Activated CD4-positive, alpha-beta memory T cell treated with anti-CD3 and anti-CD28 coated beads, Interleukin-2, amount 10 ng/mL, durations not matched to agents 7 days and 5 days (primary cell): ENCODE results near the gene NFASC. TPM values are rescaled to one million over a fixed set of nuclear protein-coding genes. Genes with fewer than 3 reads are reported as not detected.

Experiments used
- CTCF ChIA-PET: fragments of 350-600 bp; sonication (Branson Sonifier 250); formaldehyde crosslinking; loops from one replicate; lab custom pipeline; 2021; ENCODE audit warnings: antibody characterized with exemption, inconsistent platforms; lab: Charles Lee
- POLR2A ChIA-PET: fragments of 350-600 bp; sonication (Branson Sonifier 250); formaldehyde crosslinking; loops from one replicate; lab custom pipeline; 2021; ENCODE audit warnings: antibody characterized with exemption; lab: Charles Lee
- DNase-seq: peaks from one replicate; pipeline ENCODE4 v3.0.0-alpha.2; 2020
- H3K27ac Mint-ChIP-seq: one replicate; pipeline ENCODE4 v1.8.0; 2021; ENCODE audit warnings: mild to moderate bottlenecking, mixed read lengths
- H3K27me3 Mint-ChIP-seq: one replicate; pipeline ENCODE4 v1.8.0; 2021; ENCODE audit warnings: mixed read lengths
- H3K36me3 Mint-ChIP-seq: one replicate; pipeline ENCODE4 v1.8.0; 2021; ENCODE audit warnings: low read depth, mixed read lengths
- H3K4me1 Mint-ChIP-seq: one replicate; pipeline ENCODE4 v1.8.0; 2021; ENCODE audit warnings: mixed read lengths
- H3K4me3 Mint-ChIP-seq: one replicate; pipeline ENCODE4 v1.8.0; 2021; ENCODE audit warnings: mild to moderate bottlenecking, mixed read lengths
- H3K9me3 Mint-ChIP-seq: one replicate; pipeline ENCODE4 v1.8.0; 2021; ENCODE audit warnings: mixed read lengths
- total RNA-seq, 2 experiments: library from RNA; stranded (reverse); gene quantifications; one replicate each; pipeline ENCODE4 v1.2.3, GENCODE V29; 2021

The NFASC gene
- total RNA-seq, 2 experiments from 2014 or later: 0.10 to 0.40 TPM

GRCh38 chr1:205065666-205066065, 195.0 kb downstream of the NFASC start:
- CTCF ChIA-PET: interaction anchor here (0.6 to 1.0 kb wide), 3 partner anchors 91 to 260 kb away, joined by 3 read pairs; no protein-coding TSS in a partner anchor

GRCh38 chr1:205066141-205066818, 195.6 kb downstream of the NFASC start:
- Mint-ChIP-seq H3K27ac (no peak overlapping the region), H3K4me1 (no peaks in the 10 kb centered on the region), H3K36me3 (no peaks in the 10 kb centered on the region), H3K9me3 (no peaks in the 10 kb centered on the region), H3K27me3 (no peaks in the 10 kb centered on the region), H3K4me3 (no peak overlapping the region)
- POLR2A ChIA-PET: interaction anchor here (0.8 kb wide), 1 partner anchor 10 kb away, joined by 4 read pairs; no protein-coding TSS in a partner anchor
- DNase-seq: no peak
- CTCF ChIA-PET: interaction anchor here (0.6 to 1.0 kb wide), 4 partner anchors 14 to 260 kb away, joined by 3 read pairs; no protein-coding TSS in a partner anchor

More at GRCh38 chr1:205065666-205066065, 195.0 kb downstream of the NFASC start:
- Mint-ChIP-seq H3K27me3 (no peaks in the 10 kb centered on the region), H3K9me3 (no peaks in the 10 kb centered on the region), H3K4me1 (no peaks in the 10 kb centered on the region), H3K4me3 (no peak overlapping the region), H3K27ac (no peak overlapping the region), H3K36me3 (no peaks in the 10 kb centered on the region)
- POLR2A ChIA-PET: interaction anchor here (0.8 kb wide), 1 partner anchor 10 kb away, joined by 4 read pairs; no protein-coding TSS in a partner anchor
- no peak for DNase-seq

GRCh38 chr1:205067031-205067430, 196.4 kb downstream of the NFASC start:
- no peak overlapping the region for H3K27ac Mint-ChIP-seq
- CTCF ChIA-PET: interaction anchor here (0.8 kb wide), 1 partner anchor 15 kb away, joined by 3 read pairs; no protein-coding TSS in a partner anchor
- no peak overlapping the region for H3K4me3 Mint-ChIP-seq
- H3K9me3 Mint-ChIP-seq: no peaks in the 10 kb centered on the region
- H3K36me3 Mint-ChIP-seq: no peaks in the 10 kb centered on the region
- DNase-seq: no peak
- POLR2A ChIA-PET: no interaction called here
- H3K27me3 Mint-ChIP-seq: no peaks in the 10 kb centered on the region
- H3K4me1 Mint-ChIP-seq: no peaks in the 10 kb centered on the region

GRCh38 chr1:205068001-205068400, 197.3 kb downstream of the NFASC start:
- Mint-ChIP-seq H3K4me3 (no peak overlapping the region), H3K27ac (no peak overlapping the region), H3K36me3 (no peaks in the 10 kb centered on the region), H3K4me1 (no peaks in the 10 kb centered on the region), H3K27me3 (no peaks in the 10 kb centered on the region), H3K9me3 (no peaks in the 10 kb centered on the region)
- DNase-seq: no peak
- ChIA-PET POLR2A (no interaction called here), CTCF (no interaction called here)

GRCh38 chr1:205068457-205069040, 197.9 kb downstream of the NFASC start:
- no peaks in the 10 kb centered on the region for H3K9me3 Mint-ChIP-seq
- ChIA-PET CTCF (no interaction called here), POLR2A (no interaction called here)
- no peak overlapping the region for H3K4me3 Mint-ChIP-seq
- H3K27ac Mint-ChIP-seq: no peak overlapping the region
- DNase-seq: no peak
- no peaks in the 10 kb centered on the region for H3K36me3 Mint-ChIP-seq
- H3K27me3 Mint-ChIP-seq: no peaks in the 10 kb centered on the region
- H3K4me1 Mint-ChIP-seq: no peaks in the 10 kb centered on the region

GRCh38 chr1:205069371-205070125, 198.9 kb downstream of the NFASC start:
- no peaks in the 10 kb centered on the region for H3K9me3 Mint-ChIP-seq
- H3K27me3 Mint-ChIP-seq: no peaks in the 10 kb centered on the region
- CTCF ChIA-PET: no interaction called here
- no peak for DNase-seq
- no peaks in the 10 kb centered on the region for H3K4me1 Mint-ChIP-seq
- no peak overlapping the region for H3K27ac Mint-ChIP-seq
- H3K36me3 Mint-ChIP-seq: no peaks in the 10 kb centered on the region
- no peak overlapping the region for H3K4me3 Mint-ChIP-seq
- POLR2A ChIA-PET: no interaction called here

- H3K36me3 Mint-ChIP-seq: no peaks in the 10 kb centered on the region
- H3K27me3 Mint-ChIP-seq: no peaks in the 10 kb centered on the region
- no peak for DNase-seq
- ChIA-PET CTCF (interaction anchor here (0.6 to 3.2 kb wide), 3 partner anchors 10 to 567 kb away, joined by 4 to 16 read pairs (median 4); partner anchors contain the start of gene RBBP5), POLR2A (no interaction called here)
- no peak overlapping the region for H3K27ac Mint-ChIP-seq
- no peaks in the 10 kb centered on the region for H3K9me3 Mint-ChIP-seq
- no peaks in the 10 kb centered on the region for H3K4me1 Mint-ChIP-seq
- no peak overlapping the region for H3K4me3 Mint-ChIP-seq
Observed at GRCh38 chr1:205071028-205071409, 200.4 kb downstream of the NFASC start.

- Mint-ChIP-seq H3K4me3 (no peak overlapping the region), H3K9me3 (no peaks in the 10 kb centered on the region), H3K4me1 (no peaks in the 10 kb centered on the region), H3K27me3 (no peaks in the 10 kb centered on the region), H3K27ac (no peak overlapping the region), H3K36me3 (no peaks in the 10 kb centered on the region)
- CTCF ChIA-PET: interaction anchor here (1.3 to 3.2 kb wide), 2 partner anchors 8 to 10 kb away, joined by 3 to 16 read pairs; no protein-coding TSS in a partner anchor
- DNase-seq: no peak
- POLR2A ChIA-PET: no interaction called here
Observed at GRCh38 chr1:205071801-205072200, 201.1 kb downstream of the NFASC start.

- Mint-ChIP-seq H3K36me3 (no peaks in the 10 kb centered on the region), H3K27me3 (no peaks in the 10 kb centered on the region), H3K4me1 (no peaks in the 10 kb centered on the region), H3K4me3 (no peak overlapping the region), H3K9me3 (no peaks in the 10 kb centered on the region), H3K27ac (no peak overlapping the region)
- ChIA-PET POLR2A (no interaction called here), CTCF (interaction anchor here (1.3 to 3.2 kb wide), 2 partner anchors 9 to 11 kb away, joined by 3 to 16 read pairs; no protein-coding TSS in a partner anchor)
- no peak for DNase-seq
Observed at GRCh38 chr1:205072286-205072685, 201.6 kb downstream of the NFASC start.

Other genes starting within 250 kb of the NFASC start
- under 1 TPM; 0.10 to 0.25 TPM for gene LRRN2, start 185.1 kb upstream of the NFASC start, total RNA-seq
- not detected for gene CNTN2, start 172.3 kb downstream of the NFASC start, total RNA-seq
- gene TMEM81, start 213.6 kb downstream of the NFASC start, total RNA-seq: 1 to 10 TPM; 2.6 to 2.7 TPM